LNCaP clone FGC (cell line): ENCODE measurements around the gene TTC36.

ENCODE experiments used
- DNase-seq: peaks from one replicate; pipeline ENCODE4 v3.0.0-alpha.2; 2011; ENCODE audit warnings: low read depth
- H3K4me3 ChIP-seq: 2 replicates; pipeline ENCODE4 v1.5.1; 2011; ENCODE audit warnings: mild to moderate bottlenecking, low read depth, low read length, control low read depth
- CTCF ChIP-seq: IDR thresholded peaks from 2 replicates; pipeline ENCODE4 v1.5.1; 2012; ENCODE audit warnings: mild to moderate bottlenecking; ENCODE audit not compliant: control insufficient read depth, insufficient read depth; ENCODE audit errors: extremely low read depth

The TTC36 gene

DNA sequence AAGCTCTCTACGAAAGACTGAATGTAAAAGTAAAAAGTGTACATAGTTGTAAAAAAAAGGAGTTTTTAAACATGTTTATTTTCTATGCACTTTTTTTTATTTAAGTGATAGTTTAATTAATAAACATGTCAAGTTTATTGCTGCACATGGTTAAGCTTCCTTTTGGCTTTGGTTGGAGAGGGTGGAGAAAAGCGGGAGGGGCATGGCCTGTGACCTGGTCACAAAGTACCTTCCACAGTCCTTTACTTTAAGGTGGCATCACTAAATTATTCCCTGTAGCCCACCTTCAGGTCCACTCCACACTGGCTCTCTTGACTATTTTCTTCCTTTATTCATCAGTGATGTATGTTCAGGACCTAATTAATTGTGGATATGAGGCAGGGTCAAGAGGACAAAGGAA is 586 bp upstream of the TTC36 start:
- H3K4me3 ChIP-seq, result no peak overlapping the region
- no peak for DNase-seq
- TF ChIP-seq CTCF, result no peak

GRCh38 chr11:118528511-118528910 is 1.2 kb downstream of the TTC36 start:
- no peak overlapping the region for H3K4me3 ChIP-seq
- no peak for DNase-seq
- TF ChIP-seq CTCF, result no peak

- H3K4me3 ChIP-seq, result peak overlapping the region; percentile 68
- no peak for DNase-seq
- no peak for TF ChIP-seq CTCF
Observed at GRCh38 chr11:118529584-118530175, 2.4 kb downstream of the TTC36 start.

- TF ChIP-seq CTCF, result no peak
- H3K4me3 ChIP-seq, result peak overlapping the region; percentile 68
- no peak for DNase-seq
Observed at GRCh38 chr11:118530180-118530682, 3.0 kb downstream of the TTC36 start.

DNA sequence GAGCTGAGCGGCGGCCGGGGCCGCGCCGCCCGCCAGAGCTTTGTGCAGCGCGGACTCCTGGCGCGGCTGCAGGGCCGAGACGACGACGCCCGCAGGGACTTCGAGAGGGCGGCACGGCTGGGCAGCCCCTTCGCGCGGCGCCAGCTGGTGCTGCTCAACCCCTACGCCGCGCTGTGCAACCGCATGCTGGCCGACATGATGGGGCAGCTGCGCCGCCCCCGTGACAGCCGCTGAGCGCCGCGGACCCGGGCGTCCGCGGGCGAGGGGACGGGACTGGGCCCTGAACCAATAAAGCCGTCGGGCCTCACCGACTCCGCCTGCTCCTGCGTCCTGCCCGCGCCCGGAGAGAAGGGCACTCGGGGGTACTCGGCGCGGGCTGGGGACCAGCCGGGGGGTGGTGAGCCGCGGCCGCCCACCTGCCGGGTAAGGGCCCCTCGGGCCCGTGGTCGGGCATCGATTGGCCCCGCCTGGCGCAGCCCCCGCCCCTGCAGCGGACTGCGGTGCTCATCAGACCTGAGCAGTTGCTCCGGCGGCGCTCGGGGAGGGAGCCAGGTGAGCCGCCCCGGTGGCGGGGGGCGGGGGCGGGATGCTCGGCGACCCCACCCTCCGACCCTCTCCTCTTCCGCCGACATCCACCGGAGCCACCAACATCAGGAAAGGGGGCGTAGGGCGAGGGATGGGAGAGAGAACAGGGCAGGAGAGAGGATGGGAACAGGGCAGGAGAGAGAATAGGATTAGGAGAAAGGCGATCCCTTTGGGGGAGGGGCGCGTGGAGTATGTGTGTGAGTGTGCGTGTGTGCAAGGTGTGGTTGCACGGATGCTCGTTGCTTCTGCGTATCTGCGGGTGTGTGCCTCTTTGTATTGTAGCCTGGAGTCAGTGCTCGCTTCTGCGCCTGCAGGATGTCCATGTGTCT is 3.7 kb downstream of the TTC36 start, which contains the start of gene TMEM25:
TSS of gene TMEM25 (plus strand) at position 510 of the 914 bp plus-strand sequence. CDS start 610 bp downstream, outside the sequence.
- H3K4me3 ChIP-seq, result peak within 1 kb of the TSS; percentile 68
- no peak for DNase-seq
- TF ChIP-seq CTCF, result no peak

GRCh38 chr11:118531597-118532084 is 4.4 kb downstream of the TTC36 start:
- TF ChIP-seq CTCF, result no peak
- DNase-seq, result no peak
- peak overlapping the region; percentile 68 for H3K4me3 ChIP-seq
